ENCODE results near the gene GABARAPL1.
"Not testable (repeated sequence)": the region's sequence is repeated elsewhere in the genome, so short reads cannot be mapped to it uniquely, and the experiment has no call there.

The GABARAPL1 gene

GRCh38 chr12:10212739-10213131 is at the start of gene GABARAPL1:
GABARAPL1 (plus strand) TSS chr12:10212877; CDS start chr12:10213130, 253 bp downstream.
- DNase-seq (ENCODE audit: low spot score): peak; percentile 93

DNA sequence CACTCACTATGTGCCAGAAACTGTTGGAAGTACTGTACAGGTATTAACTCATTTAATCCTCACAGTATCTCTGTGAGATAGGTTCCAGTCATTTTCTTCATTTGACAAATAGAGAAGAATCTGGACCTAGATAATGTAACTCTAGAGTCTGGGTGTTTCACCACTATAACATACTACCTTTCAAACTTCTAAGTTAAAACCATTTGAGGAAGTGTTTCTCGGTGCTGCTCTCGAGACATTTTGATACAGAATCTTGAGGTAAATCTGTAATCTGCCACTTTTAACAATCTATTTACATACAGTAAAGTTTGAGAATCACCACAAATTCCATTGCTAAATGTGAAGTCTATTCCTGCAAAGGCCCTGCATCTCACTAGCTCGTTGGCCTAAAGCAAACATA is 49.6 kb upstream of the GABARAPL1 start:
- no peak for DNase-seq (ENCODE audit: low spot score)

GRCh38 chr12:10165421-10165820 is 47.3 kb upstream of the GABARAPL1 start:
- no peak for DNase-seq (ENCODE audit: low spot score)

DNA sequence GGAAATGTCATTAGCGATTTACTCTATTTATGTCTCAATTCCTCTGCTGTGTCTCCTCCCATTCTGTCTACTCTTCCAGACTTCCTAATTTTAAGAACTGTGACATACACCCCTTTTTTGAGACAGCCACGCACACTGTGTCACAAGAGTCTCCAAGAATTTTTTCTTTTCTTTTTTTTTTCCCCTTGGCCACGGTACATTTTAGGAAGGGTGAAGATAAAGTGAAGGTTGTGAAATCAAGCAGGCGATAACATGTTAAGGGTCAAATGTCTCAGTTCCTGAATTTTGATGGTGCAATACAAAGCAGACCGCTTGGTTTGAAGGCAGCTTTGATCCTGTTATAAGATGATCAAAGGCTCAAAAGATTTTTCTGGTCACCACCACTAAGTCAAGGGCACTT is 45.1 kb upstream of the GABARAPL1 start:
- DNase-seq (ENCODE audit: low spot score): no peak

DNA sequence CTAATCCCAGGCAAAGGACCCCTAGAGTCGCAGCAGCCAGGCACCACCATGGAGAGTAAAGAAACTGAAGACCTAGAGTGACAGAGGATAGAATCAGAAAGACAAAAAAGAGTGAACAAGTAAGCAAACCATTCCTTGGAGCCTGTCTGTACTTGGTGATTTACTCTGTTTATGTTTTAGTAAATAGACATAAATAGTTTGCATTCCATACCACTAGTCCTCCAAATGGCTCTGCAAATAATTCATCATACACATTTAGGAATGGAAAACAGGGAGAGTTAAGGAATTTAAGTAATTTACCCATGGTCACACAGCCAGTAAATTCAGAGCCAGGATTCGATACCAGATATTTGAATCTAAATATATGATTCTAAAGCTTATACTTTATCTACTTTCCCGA is 43.6 kb upstream of the GABARAPL1 start:
- peak; percentile 20 for DNase-seq (ENCODE audit: low spot score)

- DNase-seq (ENCODE audit: low spot score): peak; percentile 44
These were observed 42.5 kb upstream of the GABARAPL1 start for GRCh38 chr12:10170216-10170615.

DNA sequence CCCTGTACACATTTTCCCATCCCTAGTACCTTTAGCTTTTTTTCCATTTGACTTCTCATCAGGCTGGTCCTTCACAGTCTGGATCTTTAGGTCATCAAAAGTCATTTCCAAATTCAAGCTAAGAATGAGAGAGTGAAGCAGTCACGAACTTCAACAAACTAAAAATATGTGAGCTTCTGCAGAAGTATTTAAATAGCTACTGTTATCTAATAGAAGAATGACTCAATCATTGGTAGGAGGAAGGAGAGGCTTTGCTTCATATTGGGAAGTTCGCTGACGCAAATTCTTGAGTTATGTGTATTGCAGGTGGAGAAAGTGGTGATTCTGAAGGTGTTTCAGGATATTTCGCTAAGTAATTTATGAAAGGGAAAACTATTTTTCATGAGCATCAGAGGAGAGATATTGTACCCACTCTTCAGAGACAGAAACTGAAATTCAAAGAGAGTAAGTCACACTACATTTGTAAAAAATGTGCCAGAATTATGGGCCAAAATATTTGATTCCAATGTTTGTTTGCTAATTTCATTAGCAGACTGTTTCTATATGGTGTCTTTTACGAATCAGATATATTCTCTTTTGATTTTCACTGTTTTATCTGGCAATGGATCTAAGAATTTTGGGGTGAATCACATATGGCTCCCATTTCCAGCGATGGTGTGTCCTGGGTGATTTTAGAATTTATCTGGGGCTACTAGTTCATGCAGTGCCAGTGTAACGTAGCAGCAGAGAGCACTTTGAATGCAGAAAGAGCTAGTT is 40.5 kb upstream of the GABARAPL1 start, which contains the start of gene OLR1:
OLR1 (minus strand) TSS at position 160 of the 756 bp plus-strand sequence; CDS start at position 105, 55 bp downstream.
- DNase-seq (ENCODE audit: low spot score): no peak

DNA sequence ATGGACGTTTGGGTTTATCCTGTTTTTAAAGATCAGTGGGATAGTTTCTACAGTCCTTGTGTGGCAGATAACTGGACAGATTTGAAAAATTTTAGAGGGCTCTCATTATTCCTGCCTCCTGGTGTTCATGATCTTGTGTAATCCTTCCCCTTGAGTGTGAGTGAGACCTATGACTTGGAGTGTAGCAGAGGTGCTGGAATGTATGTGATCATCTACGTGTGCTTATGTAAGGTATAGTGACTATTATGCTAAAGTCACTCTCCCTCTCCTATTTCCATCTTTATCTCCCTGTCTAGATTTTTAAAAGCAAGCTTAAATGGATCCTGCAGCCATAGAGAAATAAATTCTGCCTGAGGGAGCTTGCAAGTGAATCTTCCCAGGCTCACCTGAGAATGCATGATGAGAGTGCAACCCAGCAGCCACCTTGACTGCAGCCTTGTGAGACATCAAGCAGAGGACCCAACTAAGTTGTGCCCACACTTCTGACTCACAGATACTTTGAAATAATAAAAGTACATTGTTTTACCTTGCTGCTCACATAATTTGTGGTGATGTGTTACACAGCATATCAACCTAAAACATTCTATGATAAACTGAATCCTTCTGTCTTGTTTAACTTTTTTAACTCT is 37.6 kb upstream of the GABARAPL1 start:
- no peak for DNase-seq (ENCODE audit: low spot score)

- DNase-seq (ENCODE audit: low spot score): no peak
These were observed 36.6 kb upstream of the GABARAPL1 start for GRCh38 chr12:10175846-10176636.

DNA sequence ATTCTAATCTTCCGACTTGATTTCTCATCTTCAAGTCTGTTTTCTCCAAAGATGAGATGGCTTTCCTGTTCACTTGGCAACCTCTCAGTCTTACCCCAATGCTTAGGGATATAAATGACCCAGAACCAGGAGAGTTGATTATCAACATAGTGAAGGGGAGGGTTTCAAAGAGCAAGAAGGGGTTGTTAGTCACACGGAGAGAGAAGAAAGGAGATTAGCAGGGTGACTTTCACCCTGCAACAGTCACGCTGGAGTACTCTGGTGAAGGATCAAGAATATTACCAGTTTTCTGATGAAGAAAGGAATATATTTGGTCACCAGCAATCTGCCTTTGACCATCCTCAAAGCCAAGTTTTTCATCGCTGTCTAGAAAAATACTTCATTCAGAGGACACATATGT is 33.9 kb upstream of the GABARAPL1 start, which contains the start of gene TMEM52B:
TMEM52B (plus strand) TSS at position 212 of the 400 bp plus-strand sequence. CDS start 543 bp downstream, outside the sequence.
- DNase-seq (ENCODE audit: low spot score): no peak

- DNase-seq (ENCODE audit: low spot score): no peak
These were observed 32.9 kb upstream of the GABARAPL1 start for GRCh38 chr12:10179776-10180181.

- peak; percentile 66 for DNase-seq (ENCODE audit: low spot score)
These were observed 30.2 kb upstream of the GABARAPL1 start for GRCh38 chr12:10182354-10183049.

- peak; percentile 64 for DNase-seq (ENCODE audit: low spot score)
These were observed 28.3 kb upstream of the GABARAPL1 start for GRCh38 chr12:10184261-10184843.

DNA sequence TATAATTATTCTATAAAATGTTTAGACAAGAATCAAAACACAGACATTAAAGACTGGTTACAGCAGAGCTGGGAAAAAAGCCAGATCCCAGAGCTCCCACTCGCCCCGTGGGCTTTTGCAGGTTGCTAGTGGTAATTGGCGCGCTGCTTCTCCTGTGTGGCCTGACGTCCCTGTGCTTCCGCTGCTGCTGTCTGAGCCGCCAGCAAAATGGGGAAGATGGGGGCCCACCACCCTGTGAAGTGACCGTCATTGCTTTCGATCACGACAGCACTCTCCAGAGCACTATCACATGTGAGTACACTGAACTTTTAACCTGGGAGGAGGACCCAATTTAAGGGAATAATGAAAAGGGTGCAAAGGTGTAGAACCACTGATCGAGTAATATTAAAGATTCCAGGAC is 26.4 kb upstream of the GABARAPL1 start:
- no peak for DNase-seq (ENCODE audit: low spot score)

GRCh38 chr12:10186958-10187357 is 25.7 kb upstream of the GABARAPL1 start:
- not testable (repeated sequence) for DNase-seq (ENCODE audit: low spot score)

- peak; percentile 48 for DNase-seq (ENCODE audit: low spot score)
These were observed 23.0 kb upstream of the GABARAPL1 start for GRCh38 chr12:10189653-10190052.

GRCh38 chr12:10190558-10191388 is 21.9 kb upstream of the GABARAPL1 start:
- DNase-seq (ENCODE audit: low spot score): peak; percentile 79

DNA sequence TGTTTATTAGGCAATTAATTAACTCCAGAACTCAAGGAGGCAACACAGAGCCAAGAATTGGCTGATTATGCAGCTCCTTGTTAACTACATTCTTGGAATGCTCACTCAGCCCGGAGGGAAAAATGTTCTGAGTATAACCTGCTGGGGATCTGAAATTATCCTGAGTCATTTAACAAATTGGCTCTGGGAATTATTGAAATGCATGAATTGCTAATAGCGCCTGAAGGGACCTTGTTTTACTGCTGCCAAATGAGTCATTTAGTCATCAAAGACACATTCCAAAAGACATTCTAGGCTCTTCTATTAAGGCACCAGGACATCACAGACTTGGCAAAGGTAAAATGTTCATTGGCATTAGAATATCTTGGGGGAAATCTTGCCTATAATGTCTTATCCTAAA is 20.8 kb upstream of the GABARAPL1 start:
- DNase-seq (ENCODE audit: low spot score): peak; percentile 70

DNA sequence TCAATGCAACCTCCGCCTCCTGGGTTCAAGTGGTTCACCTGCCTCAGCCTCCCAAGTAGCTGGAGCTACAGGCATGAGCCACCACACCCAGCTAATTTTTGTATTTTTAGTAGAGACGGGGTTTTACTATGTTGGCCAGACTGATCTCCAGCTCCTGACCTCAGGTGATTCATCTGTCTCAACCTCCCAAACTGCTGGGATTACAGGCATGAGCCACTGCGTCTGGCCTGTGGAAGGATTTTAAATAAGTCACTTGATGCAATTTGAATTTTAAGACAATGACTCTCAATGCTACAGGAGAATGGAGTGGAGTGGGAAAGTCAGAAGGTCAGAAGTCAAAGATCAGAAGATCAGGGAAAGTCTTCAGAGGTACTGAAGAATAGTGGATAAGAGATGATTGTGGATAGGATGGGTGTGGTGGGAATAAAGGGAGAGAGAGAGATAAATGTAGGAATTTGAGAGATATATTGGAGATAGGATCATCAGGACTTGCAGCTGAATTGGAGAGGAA is 18.5 kb upstream of the GABARAPL1 start:
- no peak for DNase-seq (ENCODE audit: low spot score)

DNA sequence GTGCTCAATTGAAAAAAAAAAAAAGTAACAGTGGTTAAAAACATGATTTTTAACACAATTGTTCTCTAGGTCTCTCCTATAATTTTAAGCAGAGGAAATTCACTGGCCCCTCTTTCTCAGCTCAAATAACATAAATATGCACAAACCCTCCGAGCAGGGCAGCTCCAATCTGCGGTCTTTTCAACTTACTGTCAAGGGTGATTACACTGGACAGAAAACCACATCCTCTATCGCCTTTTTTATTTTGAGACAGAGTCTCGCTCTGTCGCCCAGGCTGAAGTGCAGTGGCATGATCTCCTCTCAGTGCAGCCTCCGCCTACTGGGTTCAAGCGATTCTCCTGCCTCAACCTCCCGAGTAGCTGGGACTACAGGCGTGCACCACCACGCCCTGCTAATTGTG is 16.5 kb upstream of the GABARAPL1 start:
- no peak for DNase-seq (ENCODE audit: low spot score)

Data from GM03348 (cell line).